Measurements from ENCODE around the gene OR2F1.

Gene OR2F1

DNA sequence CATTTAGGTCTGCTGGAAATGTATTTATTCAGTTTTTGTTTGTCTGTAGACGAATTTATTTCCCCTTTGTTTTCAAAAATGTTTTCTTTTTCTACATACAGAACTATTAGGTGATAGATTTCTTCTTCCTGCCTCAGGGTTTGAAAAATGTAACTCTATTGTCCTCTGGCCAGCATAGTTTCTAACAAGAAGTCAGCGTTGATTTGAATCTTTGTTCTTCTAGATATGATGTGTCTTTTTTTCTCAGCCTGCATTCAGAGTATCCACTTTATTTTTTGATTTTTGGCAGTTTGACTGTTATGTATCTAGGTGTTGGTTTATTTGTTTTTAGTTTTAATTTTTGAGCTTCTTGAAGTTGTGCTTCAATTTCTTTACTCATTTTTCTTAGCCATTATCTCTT lies 7.5 kb upstream of the OR2F1 start:
- H3K4me3 ChIP-seq (IDR thresholded peaks at IDR 0.05; ENCODE audit: insufficient read depth, low read depth, low read length), result no peak overlapping the region
- H2AFZ ChIP-seq (ENCODE audit: low read depth), result no peak overlapping the region
- H3K79me2 ChIP-seq (ENCODE audit: insufficient read depth, low read depth), result no peaks in the 10 kb centered on the region
- no peaks in the 10 kb centered on the region for H3K4me1 ChIP-seq (ENCODE audit: low read depth, poor library complexity, severe bottlenecking)
- no peaks in the 10 kb centered on the region for H3K27me3 ChIP-seq (ENCODE audit: insufficient read depth, low read depth)
- no peaks in the 10 kb centered on the region for H4K20me1 ChIP-seq (ENCODE audit: insufficient read depth)
- no peak overlapping the region for H3K4me2 ChIP-seq
- H3K27ac ChIP-seq, result no peak overlapping the region
- no peak overlapping the region for H3K9ac ChIP-seq
- H3K36me3 ChIP-seq (ENCODE audit: insufficient read depth), result no peaks in the 10 kb centered on the region
- TF ChIP-seq, protein P1, sequence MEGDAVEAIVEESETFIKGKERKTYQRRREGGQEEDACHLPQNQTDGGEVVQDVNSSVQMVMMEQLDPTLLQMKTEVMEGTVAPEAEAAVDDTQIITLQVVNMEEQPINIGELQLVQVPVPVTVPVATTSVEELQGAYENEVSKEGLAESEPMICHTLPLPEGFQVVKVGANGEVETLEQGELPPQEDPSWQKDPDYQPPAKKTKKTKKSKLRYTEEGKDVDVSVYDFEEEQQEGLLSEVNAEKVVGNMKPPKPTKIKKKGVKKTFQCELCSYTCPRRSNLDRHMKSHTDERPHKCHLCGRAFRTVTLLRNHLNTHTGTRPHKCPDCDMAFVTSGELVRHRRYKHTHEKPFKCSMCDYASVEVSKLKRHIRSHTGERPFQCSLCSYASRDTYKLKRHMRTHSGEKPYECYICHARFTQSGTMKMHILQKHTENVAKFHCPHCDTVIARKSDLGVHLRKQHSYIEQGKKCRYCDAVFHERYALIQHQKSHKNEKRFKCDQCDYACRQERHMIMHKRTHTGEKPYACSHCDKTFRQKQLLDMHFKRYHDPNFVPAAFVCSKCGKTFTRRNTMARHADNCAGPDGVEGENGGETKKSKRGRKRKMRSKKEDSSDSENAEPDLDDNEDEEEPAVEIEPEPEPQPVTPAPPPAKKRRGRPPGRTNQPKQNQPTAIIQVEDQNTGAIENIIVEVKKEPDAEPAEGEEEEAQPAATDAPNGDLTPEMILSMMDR (conservative IDR thresholded peaks at IDR 0.05; ENCODE audit: low read depth, low read length), result no peak

DNA sequence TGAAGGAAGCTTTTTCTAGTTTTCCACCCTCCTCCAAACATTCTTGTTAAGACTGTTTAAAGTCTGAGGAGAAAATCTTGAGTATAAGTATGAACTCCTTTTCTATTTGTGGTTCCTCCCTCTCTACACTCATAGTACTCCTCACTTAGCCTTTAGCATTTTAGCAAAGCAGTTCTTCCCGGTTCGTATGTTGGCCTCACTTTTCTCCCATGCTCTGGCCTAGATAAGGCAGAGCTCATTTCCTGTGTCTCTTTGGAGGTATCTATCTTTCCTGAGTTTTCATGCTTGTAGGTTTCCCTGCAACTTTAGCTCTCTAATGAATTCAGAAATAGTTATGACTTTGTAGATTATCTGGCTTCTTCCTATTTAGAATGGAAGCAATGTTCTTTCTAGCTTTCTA lies 5.9 kb upstream of the OR2F1 start:
- Histone ChIP-seq H3K79me2 (ENCODE audit: insufficient read depth, low read depth) (no peaks in the 10 kb centered on the region), H2AFZ (ENCODE audit: low read depth) (no peak overlapping the region), H3K4me1 (ENCODE audit: low read depth, poor library complexity, severe bottlenecking) (no peaks in the 10 kb centered on the region), H3K36me3 (ENCODE audit: insufficient read depth) (no peaks in the 10 kb centered on the region), H3K4me2 (no peak overlapping the region), H4K20me1 (ENCODE audit: insufficient read depth) (no peaks in the 10 kb centered on the region), H3K27ac (no peak overlapping the region), H3K4me3 (IDR thresholded peaks at IDR 0.05; ENCODE audit: insufficient read depth, low read depth, low read length) (no peak overlapping the region), H3K27me3 (ENCODE audit: insufficient read depth, low read depth) (no peaks in the 10 kb centered on the region), H3K9ac (no peak overlapping the region)
- TF ChIP-seq, protein P1 (conservative IDR thresholded peaks at IDR 0.05; ENCODE audit: low read depth, low read length), result no peak

DNA sequence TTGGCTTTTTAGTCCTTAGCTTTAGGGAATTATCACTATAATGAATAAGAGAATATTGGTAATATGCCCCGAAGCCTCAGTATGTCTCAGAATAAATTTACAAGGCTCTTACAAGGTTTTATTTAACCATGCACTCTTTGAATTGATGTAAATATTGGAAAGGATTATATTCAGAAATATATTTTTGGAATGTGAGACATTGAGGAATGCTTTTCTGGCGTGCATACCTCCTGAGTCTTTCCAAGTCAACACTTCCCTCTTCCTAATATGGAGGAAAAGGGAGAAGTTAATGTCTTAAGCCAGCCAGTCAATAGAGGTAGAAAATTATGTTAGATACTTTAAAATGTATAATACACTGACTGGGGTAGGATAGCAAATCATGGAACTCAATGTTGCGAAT lies 1.2 kb upstream of the OR2F1 start:
- no peaks in the 10 kb centered on the region for H3K4me1 ChIP-seq (ENCODE audit: low read depth, poor library complexity, severe bottlenecking)
- no peak overlapping the region for H3K4me2 ChIP-seq
- H3K79me2 ChIP-seq (ENCODE audit: insufficient read depth, low read depth), result no peaks in the 10 kb centered on the region
- H3K27me3 ChIP-seq (ENCODE audit: insufficient read depth, low read depth), result no peaks in the 10 kb centered on the region
- H3K9ac ChIP-seq, result no peak overlapping the region
- no peak overlapping the region for H2AFZ ChIP-seq (ENCODE audit: low read depth)
- TF ChIP-seq, protein P1 (conservative IDR thresholded peaks at IDR 0.05; ENCODE audit: low read depth, low read length), result no peak
- H3K27ac ChIP-seq, result no peak overlapping the region
- no peaks in the 10 kb centered on the region for H3K36me3 ChIP-seq (ENCODE audit: insufficient read depth)
- H3K4me3 ChIP-seq (IDR thresholded peaks at IDR 0.05; ENCODE audit: insufficient read depth, low read depth, low read length), result no peak overlapping the region
- H4K20me1 ChIP-seq (ENCODE audit: insufficient read depth), result no peaks in the 10 kb centered on the region

DNA sequence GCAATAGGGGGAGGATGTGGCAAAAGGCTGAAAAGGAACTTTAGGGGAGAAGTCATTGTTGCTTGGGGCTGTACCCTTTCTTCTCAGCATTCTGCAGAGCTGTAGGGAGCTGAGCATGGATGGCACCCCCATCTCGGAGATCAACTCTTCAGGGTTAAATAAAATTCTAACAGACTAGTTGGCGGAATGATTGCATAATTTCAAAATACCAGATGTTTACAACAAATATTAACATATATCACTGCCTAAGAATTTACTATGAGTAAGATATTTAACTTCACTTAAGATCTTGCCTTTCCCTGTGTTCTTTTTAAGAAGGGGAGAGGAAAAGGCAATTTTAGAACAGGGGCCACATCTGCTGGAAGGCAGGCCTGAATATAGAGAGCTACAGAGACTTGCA lies 509 bp upstream of the OR2F1 start:
- Histone ChIP-seq H4K20me1 (ENCODE audit: insufficient read depth) (no peaks in the 10 kb centered on the region), H3K4me3 (IDR thresholded peaks at IDR 0.05; ENCODE audit: insufficient read depth, low read depth, low read length) (no peak overlapping the region), H2AFZ (ENCODE audit: low read depth) (no peak overlapping the region), H3K79me2 (ENCODE audit: insufficient read depth, low read depth) (no peaks in the 10 kb centered on the region), H3K4me2 (no peak overlapping the region), H3K27ac (no peak overlapping the region), H3K4me1 (ENCODE audit: low read depth, poor library complexity, severe bottlenecking) (no peaks in the 10 kb centered on the region), H3K36me3 (ENCODE audit: insufficient read depth) (no peaks in the 10 kb centered on the region), H3K27me3 (ENCODE audit: insufficient read depth, low read depth) (no peaks in the 10 kb centered on the region), H3K9ac (no peak overlapping the region)
- TF ChIP-seq, protein P1 (conservative IDR thresholded peaks at IDR 0.05; ENCODE audit: low read depth, low read length), result no peak

DNA sequence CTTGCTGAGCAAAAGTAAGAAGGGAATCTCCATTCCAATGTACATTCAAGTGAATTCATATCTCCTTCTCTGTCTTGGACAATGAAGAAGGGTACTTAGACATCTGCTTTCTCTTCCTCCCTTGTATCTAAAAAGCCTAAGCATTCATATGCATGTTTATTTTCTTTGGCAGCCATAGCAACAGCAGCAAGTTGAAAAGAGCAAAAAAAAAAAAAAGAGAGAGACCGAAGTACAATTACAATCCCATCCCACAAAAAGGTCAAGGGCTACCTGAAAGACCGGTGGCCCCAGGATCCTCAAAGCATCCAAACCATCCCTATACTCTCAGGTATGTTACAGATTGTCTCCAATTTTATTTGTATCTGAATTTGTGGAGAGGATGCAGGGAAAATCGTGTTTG lies 4.1 kb downstream of the OR2F1 start:
- Histone ChIP-seq H3K79me2 (ENCODE audit: insufficient read depth, low read depth) (no peaks in the 10 kb centered on the region), H3K27ac (no peak overlapping the region), H2AFZ (ENCODE audit: low read depth) (no peak overlapping the region), H3K27me3 (ENCODE audit: insufficient read depth, low read depth) (no peaks in the 10 kb centered on the region), H3K4me2 (no peak overlapping the region), H3K36me3 (ENCODE audit: insufficient read depth) (no peaks in the 10 kb centered on the region), H3K4me3 (IDR thresholded peaks at IDR 0.05; ENCODE audit: insufficient read depth, low read depth, low read length) (no peak overlapping the region), H4K20me1 (ENCODE audit: insufficient read depth) (no peaks in the 10 kb centered on the region), H3K9ac (no peak overlapping the region), H3K4me1 (ENCODE audit: low read depth, poor library complexity, severe bottlenecking) (no peaks in the 10 kb centered on the region)
- TF ChIP-seq, protein P1 (conservative IDR thresholded peaks at IDR 0.05; ENCODE audit: low read depth, low read length), result no peak

Measured in KMS-11 (cell line).